DMS53 (cell line): ENCODE measurements around the gene ELFN1.

Source experiments
- DNase-seq: peaks from one replicate; lab custom pipeline; 2025; lab: John Stamatoyannopoulos, UW

Gene ELFN1

DNA sequence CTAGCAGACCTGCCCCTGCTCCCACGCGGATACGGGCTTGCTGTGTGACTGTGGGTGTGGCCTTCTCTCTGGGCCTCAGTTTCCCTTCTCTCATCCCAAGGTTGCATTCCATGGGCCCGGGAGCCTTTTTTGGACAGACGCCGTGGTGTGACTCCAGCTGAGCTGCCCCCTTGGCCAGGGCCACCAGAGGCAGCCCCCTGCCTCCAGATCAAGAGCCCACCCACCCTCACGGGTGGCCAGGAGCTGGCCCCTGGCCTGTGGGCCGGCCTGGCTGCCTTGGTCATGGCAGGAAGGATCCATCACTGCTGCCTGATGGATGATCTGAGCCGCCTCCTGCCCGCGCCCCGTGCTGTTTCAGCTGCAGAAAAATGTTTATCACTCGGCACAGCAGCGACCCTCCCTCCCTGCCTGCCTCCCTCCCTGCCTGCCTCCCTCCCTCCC lies 27.8 kb upstream of the ELFN1 start:
- DNase-seq: no peak

DNA sequence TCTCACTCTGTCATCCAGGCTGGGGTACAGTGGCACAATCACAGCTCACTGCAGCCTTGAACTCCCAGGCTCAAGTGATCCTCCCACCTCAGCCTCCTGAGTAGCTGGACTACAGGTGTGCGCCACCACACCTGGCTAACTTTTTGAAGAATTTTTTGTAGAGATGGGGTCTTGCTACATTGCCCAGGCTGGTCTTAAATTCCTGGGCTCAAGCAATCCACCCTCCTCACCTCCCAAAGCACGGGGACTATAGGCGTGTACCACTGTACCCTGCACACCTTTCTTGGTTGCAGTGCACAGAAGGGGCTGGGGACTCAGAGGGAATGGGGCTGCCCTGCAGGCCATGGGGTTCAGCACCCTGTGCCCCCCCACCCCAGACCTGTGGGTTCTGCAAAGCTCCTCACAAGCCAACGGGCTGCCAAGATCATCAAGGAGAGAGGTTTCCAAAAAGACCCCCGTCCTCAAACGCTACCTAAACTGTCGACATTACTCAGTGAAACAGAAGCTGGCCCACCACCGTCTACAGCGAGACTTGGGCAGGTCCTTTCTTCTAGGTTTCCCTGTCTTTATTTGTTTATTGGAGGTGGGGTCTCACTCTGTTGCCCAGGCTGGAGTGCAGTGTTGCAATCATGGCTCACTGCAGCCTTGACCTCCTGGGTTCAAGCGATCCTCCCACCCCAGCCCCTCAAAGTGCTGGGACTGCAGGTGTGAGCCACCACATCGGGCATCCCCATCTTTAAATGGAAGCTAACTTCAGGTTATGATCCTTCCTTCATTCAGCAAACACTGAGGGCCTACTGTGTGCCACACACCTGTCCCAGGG lies 26.6 kb upstream of the ELFN1 start:
- no peak for DNase-seq

DNA sequence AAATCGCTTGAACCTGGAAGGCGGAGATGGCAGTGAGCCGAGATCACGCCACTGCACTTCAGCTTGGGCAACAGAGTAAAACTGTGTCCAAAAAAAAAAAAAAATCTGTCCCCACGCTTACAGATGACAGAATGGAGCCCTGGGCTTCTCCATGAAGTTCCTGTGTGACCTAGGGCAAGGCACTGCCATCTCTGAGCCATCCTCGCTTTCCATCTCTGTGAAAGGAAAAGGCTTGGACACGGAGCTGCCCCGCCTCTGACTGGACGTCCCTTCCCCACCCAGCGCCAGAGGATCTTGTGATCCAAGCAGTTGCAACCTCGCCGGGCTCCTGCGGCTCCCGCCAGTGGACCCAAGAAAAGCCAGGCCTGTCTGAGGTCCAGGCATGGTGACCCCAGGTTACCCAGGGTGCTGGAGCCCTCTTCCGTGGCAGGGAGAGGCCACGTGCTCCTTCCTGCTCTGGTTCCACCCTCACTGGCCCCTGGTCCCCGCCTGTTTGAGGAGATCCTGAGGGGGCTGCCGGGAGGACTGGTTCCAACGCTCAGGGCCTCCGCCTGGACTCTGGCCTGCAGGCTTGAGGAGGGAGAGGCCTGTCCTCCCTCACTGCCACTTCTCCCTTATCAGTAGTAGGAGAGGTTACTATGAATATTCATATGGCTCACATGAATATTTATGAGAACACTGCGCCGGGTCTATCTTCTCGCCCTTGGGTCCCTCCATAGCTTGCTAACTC lies 25.6 kb upstream of the ELFN1 start:
- no peak for DNase-seq

DNA sequence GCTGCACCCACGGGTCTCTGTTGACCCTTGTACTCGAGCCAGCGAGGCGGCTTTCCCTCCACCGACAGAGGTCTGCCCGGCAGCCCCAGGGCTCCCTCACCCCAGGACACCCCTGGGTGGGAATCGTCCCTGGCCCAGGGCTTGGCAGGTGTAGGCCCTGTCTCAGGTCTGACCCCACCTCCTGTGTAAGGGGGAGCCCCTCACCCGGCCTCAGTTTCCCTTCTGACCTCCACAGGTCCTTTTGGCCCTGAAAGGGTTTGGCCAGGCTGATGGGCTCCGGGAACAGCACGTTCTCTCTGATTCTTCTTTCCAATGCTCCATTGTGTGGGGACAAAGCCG lies 25.0 kb upstream of the ELFN1 start:
- DNase-seq: no peak

DNA sequence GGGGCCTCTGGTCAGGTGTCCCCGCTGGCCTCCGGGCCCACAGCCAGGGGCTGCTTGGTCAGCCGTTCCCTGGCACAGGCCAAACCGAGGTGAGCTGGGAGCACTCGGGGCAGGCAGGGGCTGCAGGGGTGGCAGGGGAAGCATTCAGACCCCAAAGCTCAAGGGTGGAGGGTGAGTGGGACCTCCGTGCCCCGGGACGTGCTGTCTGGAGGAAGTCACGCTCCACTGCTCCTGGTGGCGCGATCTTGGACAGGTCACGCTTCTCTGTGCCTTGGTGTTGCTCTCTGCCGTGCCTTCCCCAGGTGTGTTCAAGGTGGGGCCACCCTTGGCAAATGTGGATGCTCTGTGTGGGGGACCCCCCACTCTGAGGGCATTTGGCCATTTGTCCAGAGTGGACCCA lies 24.6 kb upstream of the ELFN1 start:
- DNase-seq: no peak

DNA sequence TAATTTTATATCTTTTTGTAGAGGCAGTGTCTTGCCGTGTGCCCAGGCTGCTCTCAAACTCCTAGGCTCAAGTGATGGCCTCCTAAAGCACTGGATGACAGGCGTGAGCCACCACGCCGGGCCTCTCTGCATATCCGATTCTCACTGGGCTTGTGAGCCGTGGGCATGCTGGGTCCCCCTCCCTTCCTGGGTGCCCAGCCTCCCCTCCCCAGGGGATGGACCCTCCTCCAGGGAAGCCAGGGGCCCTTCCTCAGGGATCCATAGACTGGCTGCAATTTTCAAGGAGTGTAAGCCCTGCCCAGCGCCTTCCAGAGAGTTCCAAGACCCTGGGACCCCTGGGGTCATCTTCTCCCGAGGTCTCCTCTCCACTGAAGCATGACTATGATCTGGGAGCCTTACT lies 23.7 kb upstream of the ELFN1 start:
- no peak for DNase-seq

DNA sequence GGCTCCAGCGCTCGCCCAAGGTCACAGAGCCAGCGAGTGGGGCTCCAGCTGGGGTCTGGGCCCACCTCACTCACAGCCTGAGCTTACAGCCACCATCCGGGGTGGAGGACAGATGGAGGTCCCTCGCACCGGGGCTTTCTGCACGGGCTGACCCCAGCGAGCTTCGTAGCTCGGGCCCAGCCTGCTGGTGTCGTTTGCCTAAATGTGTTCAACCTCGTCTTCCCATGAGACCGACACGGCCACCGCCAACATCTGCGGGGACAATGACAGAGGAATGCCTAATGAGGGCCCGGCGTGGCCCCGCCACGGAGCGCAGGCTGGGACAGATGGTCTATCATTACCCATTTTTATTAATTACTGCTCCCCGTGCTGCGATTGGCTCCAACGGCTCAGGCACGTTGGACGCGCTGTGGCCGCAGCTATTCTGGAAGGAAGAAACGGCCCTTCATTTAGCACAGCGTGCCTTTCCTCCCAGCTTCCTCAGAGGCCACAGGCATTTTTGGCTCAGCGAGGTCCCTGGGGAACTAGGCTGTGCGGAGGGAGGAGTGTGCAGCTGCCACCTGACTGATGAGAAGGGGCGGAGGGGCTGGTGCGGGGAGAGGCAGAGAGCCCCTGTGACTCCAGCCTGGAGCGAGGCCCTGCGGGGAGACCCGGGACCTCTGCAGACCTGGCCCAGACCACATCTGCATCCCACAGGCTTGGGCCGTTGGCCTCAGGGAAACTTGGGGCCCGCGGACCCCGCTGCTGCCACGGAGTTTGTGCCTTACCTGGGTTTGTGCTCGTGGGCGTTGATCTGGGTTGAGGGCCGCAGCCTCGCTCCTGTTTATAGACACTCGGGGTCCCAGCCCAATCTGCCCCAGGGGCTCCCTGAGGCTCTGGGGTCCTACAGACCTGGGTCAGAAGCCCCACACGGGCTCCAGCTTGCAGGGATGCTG lies 22.9 kb upstream of the ELFN1 start:
- no peak for DNase-seq

DNA sequence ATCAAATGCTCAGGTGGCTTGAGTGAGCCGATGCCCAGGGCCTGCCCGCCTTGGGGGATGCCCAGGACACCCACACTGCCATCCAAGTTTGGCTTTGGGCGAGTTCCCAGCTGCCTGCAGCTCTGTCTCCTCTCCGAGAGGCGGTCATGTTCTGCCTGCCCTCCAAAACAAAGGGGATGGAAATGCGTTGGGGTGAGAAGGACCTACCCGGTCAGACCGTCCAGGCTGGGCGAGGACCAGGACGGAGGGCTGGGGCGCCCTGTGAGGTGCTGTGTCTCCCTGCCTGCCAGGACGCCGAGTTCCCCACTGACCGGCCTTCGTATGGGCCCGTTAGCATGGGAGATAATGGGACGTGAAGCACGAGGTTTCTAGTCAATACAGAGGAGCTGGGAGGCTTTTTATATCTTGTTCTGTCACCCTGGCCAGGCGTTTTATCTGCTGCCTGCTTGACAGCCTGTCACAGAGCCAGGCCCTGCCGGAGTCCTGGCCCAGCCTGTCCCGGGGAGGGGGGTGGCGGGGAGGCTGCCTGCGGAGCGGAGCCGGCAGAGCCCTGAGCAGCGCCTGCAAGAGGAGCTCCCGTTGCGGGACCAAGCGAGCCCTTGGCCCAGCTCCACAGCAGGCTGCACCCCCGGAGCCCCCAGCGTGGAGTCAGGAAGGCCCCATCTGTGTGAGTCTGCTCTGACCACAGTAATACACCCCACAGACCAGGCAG lies 22.0 kb upstream of the ELFN1 start:
- DNase-seq: no peak

DNA sequence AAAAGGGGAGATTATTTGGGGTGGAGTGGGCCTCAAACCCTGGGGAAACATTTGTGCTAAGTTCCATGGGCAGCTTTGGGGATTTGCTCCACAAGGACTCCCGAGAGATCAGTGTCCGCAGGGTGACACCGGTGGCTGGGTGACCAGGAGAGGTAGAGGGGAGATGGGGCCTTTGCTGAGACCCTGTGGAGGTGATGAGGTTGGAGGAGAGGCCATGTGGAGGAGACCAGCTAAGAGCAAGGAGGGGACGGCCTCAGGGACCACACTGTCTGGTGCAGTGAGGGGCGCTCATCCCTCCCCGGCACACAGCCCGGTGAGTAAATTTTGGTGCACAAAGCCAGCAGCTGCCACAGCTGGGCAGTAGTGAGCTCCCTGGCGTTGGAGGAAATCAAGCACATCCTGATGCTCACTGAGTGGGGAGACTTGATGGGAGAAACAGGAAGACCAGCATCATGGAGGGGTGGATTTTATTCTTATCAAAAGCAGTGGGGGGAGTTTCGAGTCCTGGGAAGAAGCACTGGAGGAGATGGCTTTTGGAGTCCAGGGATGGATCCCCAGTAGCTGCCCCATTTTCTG lies 20.2 kb upstream of the ELFN1 start:
- DNase-seq: no peak

DNA sequence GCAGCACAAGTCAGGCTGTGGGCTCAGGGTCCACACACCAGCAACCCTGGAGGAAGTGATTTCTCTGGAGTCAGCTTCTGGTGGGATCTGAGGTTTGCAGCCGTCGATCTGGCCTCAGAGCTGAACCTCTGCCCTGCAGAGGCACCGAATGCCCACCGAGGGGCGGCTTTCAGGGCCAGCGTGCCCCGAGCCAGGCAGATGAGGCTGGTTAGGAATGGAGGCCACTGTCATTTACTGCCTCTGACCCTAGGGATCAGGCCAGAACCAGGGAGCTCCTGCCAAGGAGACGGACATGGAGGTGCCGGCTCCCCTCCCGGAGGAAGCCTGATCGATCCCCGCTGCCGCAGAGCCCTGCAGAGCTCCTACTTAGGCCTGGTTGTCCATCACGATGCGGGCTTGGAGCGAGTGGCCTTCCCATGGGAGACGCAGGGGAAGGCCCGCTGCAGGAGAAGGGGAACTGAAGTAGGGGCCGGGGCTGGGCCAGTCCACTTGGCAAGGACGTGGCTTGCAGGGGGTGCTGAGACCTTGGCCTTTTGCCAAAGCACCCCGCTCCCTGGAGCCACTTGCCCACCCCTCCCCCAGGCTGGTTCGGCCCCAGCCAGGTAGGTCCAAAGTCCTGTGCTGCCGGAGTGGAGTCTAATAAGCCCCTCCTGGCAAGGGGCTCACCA lies 19.6 kb upstream of the ELFN1 start:
- no peak for DNase-seq

DNA sequence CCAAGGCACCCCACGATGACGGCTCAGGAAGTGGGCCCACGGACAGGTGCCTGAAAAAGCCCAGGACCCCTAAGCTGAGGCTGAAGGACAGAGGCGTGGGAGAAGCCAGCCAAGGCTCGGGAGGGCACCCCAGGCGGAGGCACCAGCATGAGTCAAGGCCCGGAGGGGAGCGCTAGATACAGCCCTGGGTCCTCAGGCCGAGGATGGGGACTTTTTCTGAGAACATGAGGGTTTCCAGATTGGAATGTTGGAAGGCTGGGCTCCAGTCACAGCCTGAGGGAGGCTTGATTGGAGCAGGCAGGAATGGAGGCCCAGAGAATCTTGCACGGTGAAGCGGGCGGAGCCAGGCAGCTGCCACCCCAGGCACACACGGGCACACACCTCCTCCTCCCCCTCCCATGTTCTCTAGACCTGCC lies 19.0 kb upstream of the ELFN1 start:
- no peak for DNase-seq

DNA sequence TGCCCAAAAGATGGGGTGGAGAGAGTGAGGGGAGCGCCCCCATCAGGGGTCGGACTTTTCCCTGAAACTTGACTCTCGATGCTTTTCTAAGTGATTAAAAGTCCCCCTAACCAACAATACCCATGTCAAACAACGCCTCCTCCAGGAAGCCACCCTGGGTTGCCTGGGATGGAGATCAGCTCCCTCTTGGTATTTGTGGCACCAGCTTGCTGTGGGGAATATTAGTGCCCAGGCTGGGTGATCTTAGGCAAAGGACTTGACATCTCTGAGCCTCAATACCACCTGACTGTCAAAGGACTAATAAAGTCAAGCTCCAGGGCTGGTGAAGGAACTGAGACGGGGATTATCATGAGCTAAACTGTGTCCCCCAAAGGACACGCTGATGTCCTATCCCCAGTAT lies 18.2 kb upstream of the ELFN1 start:
- DNase-seq: no peak

DNA sequence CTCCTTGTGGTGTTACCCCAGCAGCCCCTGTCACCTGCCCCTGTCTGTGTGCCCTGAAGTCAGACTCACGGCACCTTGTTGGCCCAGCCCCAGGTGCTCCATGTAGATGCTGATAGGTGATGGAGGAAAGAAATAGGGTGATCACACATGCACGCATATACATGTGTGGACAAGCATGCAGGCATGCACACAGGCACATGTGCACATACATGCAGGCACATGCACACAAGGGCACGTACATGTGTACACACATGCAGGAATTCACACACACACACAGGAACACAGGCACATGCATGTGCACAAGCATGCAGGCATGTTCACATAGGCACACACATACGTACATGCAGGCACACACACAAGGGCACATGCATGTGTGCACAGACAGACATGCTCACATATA lies 16.6 kb upstream of the ELFN1 start:
- no peak for DNase-seq

DNA sequence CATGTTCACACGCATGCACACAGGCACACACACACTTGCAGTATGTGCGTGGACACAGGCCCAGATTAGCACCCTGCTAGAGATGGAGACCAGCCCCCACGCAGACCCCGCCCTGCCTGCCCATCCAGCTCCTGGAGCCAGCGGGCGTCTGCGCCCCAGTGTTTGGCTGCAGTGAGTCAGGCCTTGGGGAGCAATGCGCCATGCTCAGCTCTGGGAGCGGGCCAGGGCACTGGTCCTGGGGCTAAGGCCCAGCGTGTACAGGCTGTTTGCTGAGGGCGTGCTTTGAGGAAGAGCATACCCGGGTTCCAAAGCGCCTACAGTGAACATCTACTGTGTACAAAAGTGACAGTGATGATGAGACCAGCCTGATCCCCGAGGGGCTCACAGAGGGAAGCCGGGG lies 16.0 kb upstream of the ELFN1 start:
- DNase-seq: no peak

DNA sequence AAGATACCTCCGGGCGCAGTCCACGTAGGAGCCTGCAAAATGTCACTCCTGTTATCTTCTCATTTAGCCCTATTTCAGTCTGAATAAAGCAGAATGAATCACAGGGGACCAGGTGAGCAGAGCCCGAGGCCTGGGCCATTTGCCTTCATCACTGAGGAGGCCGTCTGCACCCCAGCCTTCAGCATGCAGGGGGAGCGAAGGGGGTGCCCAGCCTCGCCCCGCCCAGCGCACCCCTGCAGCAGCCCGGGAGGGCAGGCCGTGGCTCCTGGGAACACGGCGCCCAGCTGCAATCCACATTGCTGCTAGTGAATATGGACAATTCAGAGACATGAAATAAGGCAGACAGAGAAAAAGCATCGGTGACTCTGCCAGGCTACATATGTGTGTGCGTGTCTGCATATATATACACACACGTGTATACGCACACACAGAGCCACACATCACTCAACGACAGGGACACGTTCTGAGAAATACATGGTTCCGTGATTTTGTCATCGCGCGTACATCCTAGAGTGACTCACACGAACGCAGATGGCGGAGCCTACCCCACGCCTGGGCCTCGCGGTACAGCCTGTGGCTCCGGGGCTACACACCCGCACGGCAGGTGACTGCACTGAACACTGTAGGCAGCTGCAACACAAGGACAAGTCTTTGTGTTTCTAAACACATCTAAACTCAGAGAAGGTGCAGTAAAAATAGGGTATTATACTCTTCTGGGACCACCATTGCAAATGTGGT lies 15.2 kb upstream of the ELFN1 start:
- DNase-seq: no peak

DNA sequence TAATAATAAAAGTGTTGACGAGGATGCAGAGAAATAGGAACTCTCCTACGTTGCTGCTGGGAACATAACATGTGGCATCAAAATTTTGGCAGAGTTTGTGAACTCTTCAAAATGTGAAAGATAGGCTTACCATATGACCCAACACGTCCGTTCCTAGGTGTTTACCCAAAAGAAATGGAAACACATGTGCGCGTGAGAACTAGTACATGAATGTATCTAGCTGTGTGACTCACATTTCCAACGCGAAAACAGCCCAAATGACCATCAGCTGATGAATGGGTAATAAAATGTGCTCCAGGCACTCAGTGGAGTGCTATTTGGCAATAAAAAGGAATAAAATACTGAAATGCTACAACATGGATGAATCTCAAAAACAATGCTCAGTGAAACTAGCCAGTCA lies 10.4 kb upstream of the ELFN1 start:
- DNase-seq: no peak

DNA sequence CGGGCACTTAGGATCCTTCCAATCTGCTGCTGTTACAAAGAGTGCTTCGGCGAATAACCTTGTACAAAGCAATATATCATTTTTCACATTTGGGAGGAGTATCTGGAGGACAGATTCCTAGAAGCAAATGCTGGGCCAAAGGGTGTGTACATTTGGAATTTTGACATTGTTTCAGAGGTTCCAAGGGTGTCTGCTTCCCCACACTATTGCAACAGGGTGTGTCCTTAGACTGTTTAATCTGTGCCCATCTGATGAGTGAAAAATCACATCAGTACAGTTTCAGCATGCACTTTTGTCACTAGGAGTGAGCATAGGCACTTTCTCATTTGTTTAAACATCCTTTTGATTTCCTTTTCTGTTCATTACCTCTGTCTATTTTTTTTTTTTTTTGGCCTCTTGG lies 8.6 kb upstream of the ELFN1 start:
- DNase-seq: no peak

DNA sequence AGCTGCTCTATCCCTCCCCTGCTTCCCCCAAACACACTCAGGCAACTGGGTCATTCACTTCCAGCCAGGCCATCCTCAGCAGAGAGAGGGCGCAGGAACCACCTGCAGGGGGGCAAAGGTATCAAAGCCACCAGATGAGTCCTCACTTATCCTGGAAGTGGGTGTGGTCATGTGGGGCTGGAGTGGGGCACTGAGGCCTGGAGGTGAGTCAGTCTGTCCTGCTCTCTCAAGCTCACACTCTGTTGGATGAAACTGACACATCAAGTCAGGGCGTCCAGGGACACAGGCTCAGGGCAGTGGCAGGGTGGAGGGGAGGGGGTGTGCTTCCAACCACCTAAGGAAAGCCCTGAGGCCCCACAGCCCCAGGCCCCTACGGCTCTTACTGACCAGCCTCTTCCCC lies 8.0 kb upstream of the ELFN1 start:
- DNase-seq: no peak

DNA sequence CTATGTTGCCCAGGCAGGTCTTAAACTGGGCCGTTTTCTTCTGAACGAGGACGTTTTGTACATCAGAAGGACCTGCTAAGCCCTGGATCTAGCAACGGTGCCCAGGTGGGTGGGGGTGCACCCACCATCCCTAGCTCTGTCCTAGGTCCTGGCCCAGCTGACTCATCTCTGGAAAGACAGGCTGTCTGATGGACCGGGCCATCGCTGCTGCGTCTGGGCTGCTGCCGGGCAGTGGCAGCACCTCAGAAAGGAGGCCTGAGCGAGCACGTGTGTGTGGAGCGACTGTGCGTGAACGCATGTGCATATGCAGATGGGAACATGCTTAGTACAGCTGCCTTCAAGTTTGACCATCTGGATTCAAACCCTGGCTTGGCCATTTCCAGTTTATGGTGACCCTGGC lies 7.3 kb upstream of the ELFN1 start:
- DNase-seq: no peak

DNA sequence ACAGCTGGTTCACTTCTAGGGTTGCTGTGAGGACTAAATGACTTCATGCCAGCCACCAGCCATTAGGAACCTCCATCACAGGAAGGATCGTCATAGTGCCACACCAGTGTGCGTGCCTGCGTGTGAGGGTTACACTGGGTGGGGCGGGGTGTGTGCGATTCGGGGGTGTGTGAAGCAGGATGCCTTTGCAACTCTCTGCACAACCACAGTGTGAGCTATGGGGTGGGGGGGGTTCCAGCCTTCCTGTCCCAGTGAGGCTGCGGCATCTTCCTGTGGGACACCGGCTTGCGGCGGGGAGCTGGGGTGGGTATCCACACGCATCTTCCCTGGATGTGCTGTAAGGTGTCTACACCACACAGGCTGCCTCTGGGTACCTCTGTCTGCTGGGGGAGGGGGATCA lies 6.9 kb upstream of the ELFN1 start:
- no peak for DNase-seq
